Measurements from ENCODE around the gene VPS16. TPM values are rescaled to one million over a fixed set of nuclear protein-coding genes. Genes with fewer than 3 reads are reported as not detected.

The VPS16 gene
- total and polyA plus RNA-seq, 2 of the 8 experiments (the other 6 are each of a cell fraction or from before 2014, with no cell fraction given) = 23.8 to 25.9 TPM

- no peak for TF ChIP-seq KDM5A (IDR thresholded peaks at IDR 0.05; ENCODE audit: low read length)
Observed at GRCh38 chr20:2867081-2867864, 26.7 kb downstream of the VPS16 start (continued).
